HepG2 (cell line): ENCODE results near the gene DELE1. TPM values are rescaled to one million over a fixed set of nuclear protein-coding genes. Genes with fewer than 3 reads are reported as not detected.

ENCODE experiments used
- CBX2 ChIP-seq, 2 experiments: fragments of 200-600 bp in 1 of 2; sonication (generic); formaldehyde crosslinking in 1 of 2; IDR thresholded peaks; 2 replicates each; pipeline versions ENCODE4 v1.7.0 to v1.8.1; 2018 to 2022; ENCODE audit warnings: low read depth in 2 of 2, low read length in 1 of 2, mild to moderate bottlenecking in 1 of 2, missing genetic modification reagents in 1 of 2
- CERS6 ChIP-seq: sonication (generic); formaldehyde crosslinking; IDR thresholded peaks from 2 replicates; pipeline ENCODE4 v1.5.0; 2020; ENCODE audit warnings: missing genetic modification reagents
- GABPB1 ChIP-seq: IDR thresholded peaks from 2 replicates; pipeline ENCODE4 v1.6.1; 2016; ENCODE audit warnings: mild to moderate bottlenecking, missing genetic modification reagents, moderate library complexity, missing compliant biosample characterization
- GATAD2A ChIP-seq: IDR thresholded peaks from 2 replicates; pipeline ENCODE4 v1.6.1; 2016
- HDAC1 ChIP-seq: sonication (generic); formaldehyde crosslinking; IDR thresholded peaks from 2 replicates; pipeline ENCODE4 v1.5.1; 2020; ENCODE audit warnings: mild to moderate bottlenecking, missing genetic modification reagents
- HDAC2 ChIP-seq: sonication (generic); formaldehyde crosslinking; IDR thresholded peaks from 2 replicates; pipeline ENCODE4 v1.4.0; 2020; ENCODE audit warnings: missing genetic modification reagents
- HNF4G ChIP-seq, 2 experiments: sonication (generic) in 1 of 2; formaldehyde crosslinking in 1 of 2; IDR thresholded peaks; 2 replicates each; pipeline versions ENCODE4 v1.4.0 to v1.6.1; 2011 to 2020; ENCODE audit warnings: borderline replicate concordance in 2 of 2, low read depth in 2 of 2, mild to moderate bottlenecking in 2 of 2, low read length in 1 of 2, missing genetic modification reagents in 1 of 2, moderate library complexity in 1 of 2
- HOMEZ ChIP-seq: IDR thresholded peaks from 2 replicates; pipeline ENCODE4 v1.6.1; 2016; ENCODE audit warnings: low read depth
- HOXD1 ChIP-seq: sonication (generic); formaldehyde crosslinking; IDR thresholded peaks from 2 replicates; pipeline ENCODE4 v1.5.0; 2020; ENCODE audit warnings: missing genetic modification reagents
- KLF16 ChIP-seq, 2 experiments: sonication (generic) in 1 of 2; formaldehyde crosslinking in 1 of 2; IDR thresholded peaks; 2 replicates each; pipeline versions ENCODE4 v1.6.1 to v1.8.0; 2016 to 2023; ENCODE audit warnings: missing genetic modification reagents in 2 of 2, missing compliant biosample characterization in 1 of 2
- MED1 ChIP-seq: sonication (generic); formaldehyde crosslinking; IDR thresholded peaks from 2 replicates; pipeline ENCODE4 v1.4.0; 2020; ENCODE audit warnings: missing genetic modification reagents
- PPARG ChIP-seq: conservative IDR thresholded peaks from 2 replicates; pipeline ENCODE4 v1.6.1; 2016; ENCODE audit warnings: missing biosample characterization, missing genetic modification reagents
- SALL1 ChIP-seq: sonication (generic); formaldehyde crosslinking; IDR thresholded peaks from 2 replicates; pipeline ENCODE4 v1.8.0; 2022; ENCODE audit warnings: mild to moderate bottlenecking, missing genetic modification reagents
- SOX13 ChIP-seq, 3 experiments: fragments of 450-650 bp in 1 of 3; sonication (generic) in 1 of 3; formaldehyde crosslinking in 1 of 3; IDR thresholded peaks in 2 of 3; conservative IDR thresholded peaks in 1 of 3; 2 replicates each; pipeline versions ENCODE4 v1.5.0 to v1.6.1; 2016 to 2020; ENCODE audit warnings: antibody characterized with exemption in 1 of 3, mild to moderate bottlenecking in 1 of 3, missing compliant biosample characterization in 1 of 3, missing genetic modification reagents in 1 of 3, moderate library complexity in 1 of 3
- XRCC5 ChIP-seq: fragments of 200-400 bp; formaldehyde crosslinking; optimal IDR thresholded peaks from 2 replicates; pipeline ENCODE3; 2017; ENCODE audit warnings: mild to moderate bottlenecking, low read length
- ZFP91 ChIP-seq: sonication (generic); formaldehyde crosslinking; IDR thresholded peaks from 2 replicates; pipeline ENCODE4 v1.9.0; 2022; ENCODE audit warnings: missing genetic modification reagents, mild to moderate bottlenecking, borderline replicate concordance
- ZNF350 ChIP-seq: sonication (generic); formaldehyde crosslinking; IDR thresholded peaks from 2 replicates; pipeline ENCODE4 v1.4.0; 2020; ENCODE audit warnings: mild to moderate bottlenecking, low read depth, missing genetic modification reagents, borderline replicate concordance
- ZNF710 ChIP-seq: sonication (generic); formaldehyde crosslinking; IDR thresholded peaks from 2 replicates; pipeline ENCODE4 v1.5.0; 2020; ENCODE audit warnings: mild to moderate bottlenecking, missing genetic modification reagents, borderline replicate concordance
- polyA plus RNA-seq, 8 experiments: library from polyadenylated mRNA; depleted of rRNA in 3 of 8; stranded (reverse) in 7 of 8; unstranded in 1 of 8; fragments of >200 nt; fragmentation: Illumina TruSeq in 4 of 8; extraction: Trizol in 4 of 8; gene quantifications; 2 replicates each; pipeline versions ENCODE4 v1.2.1 to v1.2.3, GENCODE V29; 2011 to 2016; ENCODE audit warnings: low read depth in 4 of 8, missing spikeins in 1 of 8, mixed read lengths in 1 of 8; ENCODE audit not compliant: insufficient read depth in 1 of 8
- total RNA-seq, 5 experiments: library from RNA; depleted of rRNA; stranded (reverse); fragments of >200 nt; fragmentation: Illumina TruSeq; extraction: Trizol; gene quantifications; 2 replicates each; pipeline ENCODE4 v1.2.3, GENCODE V29; 2016; ENCODE audit warnings: low read depth in 1 of 5

Gene DELE1
- total and polyA plus RNA-seq, 2 of the 13 experiments (the other 11 are each of a cell fraction or from before 2014, with no cell fraction given) = 57.5 to 90.3 TPM

GRCh38 chr5:141874262-141874964 lies 49.3 kb upstream of the DELE1 start (continued):
- TF ChIP-seq HOMEZ (CRISPR knock-in tag) (0 out of 2 replicates have a peak, but pooled peaks have one; percentile 31), GATAD2A (peak; percentile 68), GABPB1 (CRISPR knock-in tag) (peak; percentile 64), SALL1 (CRISPR knock-in tag) (peak; percentile 41; the same call in 1 of the 2 replicates), PPARG (CRISPR knock-in tag) (peak; percentile 75), ZNF350 (peak; percentile 24; the same call in 1 of the 2 replicates), XRCC5 (peak; percentile 78), HDAC2 (CRISPR knock-in tag) (peak; percentile 42; the same call in 1 of the 2 replicates), KLF16 (CRISPR knock-in tag; IDR thresholded peaks at IDR 0.05) (no peak), ZFP91 (peak; percentile 50; the same call in 1 of the 2 replicates), HNF4G (IDR thresholded peaks at IDR 0.05; ENCODE audit: borderline replicate concordance, low read depth, low read length) (peak; percentile 64; the same call in 1 of the 2 replicates), HNF4G (CRISPR knock-in tag; IDR thresholded peaks at IDR 0.05; ENCODE audit: borderline replicate concordance, low read depth) (peak; percentile 76), CBX2 (IDR thresholded peaks at IDR 0.05; ENCODE audit: low read depth, low read length) (no peak), CBX2 (CRISPR knock-in tag; IDR thresholded peaks at IDR 0.05; ENCODE audit: low read depth) (0 out of 2 replicates have a peak, but pooled peaks have one; percentile 68), CERS6 (CRISPR knock-in tag) (no peak), SOX13 (IDR thresholded peaks at IDR 0.05) (no peak), SOX13 (CRISPR knock-in tag; conservative IDR thresholded peaks at IDR 0.05 in 1 of 2, IDR thresholded peaks at IDR 0.05 in 1 of 2) (no peak), ZNF710 (CRISPR knock-in tag) (peak; percentile 56; the same call in 1 of the 2 replicates), MED1 (CRISPR knock-in tag) (peak; percentile 41; the same call in 1 of the 2 replicates), HOXD1 (CRISPR knock-in tag) (no peak), HDAC1 (CRISPR knock-in tag) (peak; percentile 67; the same call in 1 of the 2 replicates)
